Ovary (tissue), 9 donors: Measurements from ENCODE around the gene RIPOR2. TPM values are rescaled to one million over a fixed set of nuclear protein-coding genes. Genes with fewer than 3 reads are reported as not detected.

ENCODE experiments used
- DNase-seq, 5 donors: peaks; one replicate each; pipeline ENCODE4 v3.0.0-alpha.2; 2019 to 2020
- H3K27ac ChIP-seq, 2 donors: fragments of 200-600 bp; one replicate each; pipeline versions ENCODE4 v1.5.1 to v1.8.0; 2019 to 2022
- H3K27me3 ChIP-seq: fragments of 200-600 bp; one replicate; pipeline ENCODE4 v1.8.0; 2022
- H3K36me3 ChIP-seq: fragments of 200-600 bp; sonication (generic); one replicate; pipeline ENCODE4 v1.5.1; 2019
- H3K4me1 ChIP-seq: one replicate; pipeline ENCODE4 v1.8.1; 2013; ENCODE audit warnings: mild to moderate bottlenecking, moderate library complexity; ENCODE audit not compliant: insufficient read depth
- H3K4me3 ChIP-seq: fragments of 200-600 bp; sonication (generic); one replicate; pipeline ENCODE4 v1.5.1; 2017
- H3K9me3 ChIP-seq, 2 donors: fragments of 200-600 bp in 1 of 2; sonication (generic) in 1 of 2; one replicate each; pipeline versions ENCODE4 v1.5.1 to v1.8.1; 2013 to 2019; ENCODE audit warnings: mild to moderate bottlenecking in 1 of 2, moderate library complexity in 1 of 2
- CTCF ChIP-seq, 3 donors: fragments of 450-650 bp in 2 of 3; fragments of 200-600 bp in 1 of 3; IDR thresholded peaks; one replicate each; pipeline versions ENCODE4 v1.5.1 to v1.8.0; 2016 to 2022; ENCODE audit warnings: antibody characterized with exemption in 3 of 3, mild to moderate bottlenecking in 1 of 3
- EP300 ChIP-seq: sonication (generic); formaldehyde crosslinking; IDR thresholded peaks from one replicate; pipeline ENCODE4 v1.6.1; 2017; ENCODE audit warnings: antibody characterized with exemption
- POLR2A ChIP-seq: fragments of 450-650 bp; IDR thresholded peaks from one replicate; pipeline ENCODE4 v1.6.1; 2017; ENCODE audit warnings: antibody characterized with exemption, mild to moderate bottlenecking, moderate library complexity
- WGBS, 3 donors: extraction: QIAGEN DNeasy Blood & Tissue Kit in 1 of 3; methylation state at CpG; one replicate each; pipeline versions ENCODE4 v1.1.5 to v1.1.7; 2013 to 2017; 5-methylcytosine and 5-hydroxymethylcytosine counted together
- intact Hi-C, 4 donors: fragments of 100-400 bp; cut with DNase I; formaldehyde crosslinking; loops; one replicate each; pipeline versions ENCODE4 v1.11.0 to v1.15.1; 2022 to 2023
- polyA plus RNA-seq, 2 donors: library from polyadenylated mRNA; stranded (reverse); fragments of 200-250 nt in 1 of 2; fragments of 350-450 nt in 1 of 2; fragmentation: Illumina TruSeq in 1 of 2; extraction: RNeasy Lipid Tissue Mini Kit (QIAGEN cat#74804) in 1 of 2; gene quantifications; one replicate each; pipeline ENCODE4 v1.2.3, GENCODE V29; 2013 to 2014
- total RNA-seq, 7 donors: library from RNA; depleted of rRNA in 2 of 7; stranded (reverse); fragments of >200 nt in 2 of 7; fragmentation: NEBNext Ultra II Directional in 3 of 7; extraction: Animal tissue kit (Norgen Biotek cat#: 25700) in 3 of 7; gene quantifications; one replicate each; pipeline versions ENCODE4 v1.1.0 to v1.2.4, GENCODE V29; 2016 to 2023
- donor health status: DM: no; HTN: no; CAD: no; lungs with moderate emphysema.
- donor health status: DM: no; HTN: no; CAD: no.
- donor health status: Bipolar disorder and iron deficiency.
- donor health status: DM: yes; HTN: yes; CAD: no.
- donor health status: DM: no; HTN: no; CAD: no.
- donor health status: DM: yes; HTN: yes; CAD: no.

The RIPOR2 gene
- total and polyA plus RNA-seq, 9 donors, result 1.1 to 14.4 (median 4.5) TPM

GRCh38 chr6:24945054-24945453 is 9.3 kb upstream of the RIPOR2 start:
- TF ChIP-seq EP300 (no peak), CTCF (IDR thresholded peaks at IDR 0.05) (no peak), POLR2A (no peak)
- Histone ChIP-seq H3K27ac (no peak overlapping the region), H3K36me3 (no peaks in the 10 kb centered on the region), H3K4me1 (no peaks in the 10 kb centered on the region), H3K9me3 (no peaks in the 10 kb centered on the region), H3K4me3 (no peak overlapping the region), H3K27me3 (no peaks in the 10 kb centered on the region)
- no peak for DNase-seq
- intact Hi-C loops, result no loop called here

GRCh38 chr6:24943774-24944173 is 8.0 kb upstream of the RIPOR2 start:
- H3K27me3 ChIP-seq, result no peaks in the 10 kb centered on the region
- H3K27ac ChIP-seq, result no peak overlapping the region
- DNase-seq, result no peak
- no peak for TF ChIP-seq CTCF (IDR thresholded peaks at IDR 0.05)
- H3K9me3 ChIP-seq, result no peaks in the 10 kb centered on the region
- intact Hi-C loops, result no loop called here
- H3K36me3 ChIP-seq, result no peaks in the 10 kb centered on the region
- WGBS, 3 donors, result 64 to 92% (median 71%) methylated on average over 2 of the region's 2 CpGs
- H3K4me3 ChIP-seq, result no peak overlapping the region
- no peaks in the 10 kb centered on the region for H3K4me1 ChIP-seq

- Histone ChIP-seq H3K27ac (no peak overlapping the region), H3K4me1 (no peaks in the 10 kb centered on the region), H3K4me3 (no peak overlapping the region), H3K36me3 (no peaks in the 10 kb centered on the region), H3K27me3 (no peaks in the 10 kb centered on the region), H3K9me3 (no peaks in the 10 kb centered on the region)
- DNase-seq, result no peak
- intact Hi-C loops, result no loop called here
- WGBS, 3 donors, result 69 to 78% (median 73%) methylated on average over 9 of the region's 9 CpGs
- no peak for TF ChIP-seq EP300
- no peak for TF ChIP-seq CTCF (IDR thresholded peaks at IDR 0.05)
- no peak for TF ChIP-seq POLR2A
These were observed 4.7 kb upstream of the RIPOR2 start for GRCh38 chr6:24940311-24940917.

- DNase-seq, result no peak
- 56 to 71% (median 68%) methylated on average over 5 of the region's 5 CpGs for WGBS, 3 donors
- intact Hi-C loops, result no loop called here
- H3K36me3 ChIP-seq, result no peaks in the 10 kb centered on the region
- TF ChIP-seq CTCF (IDR thresholded peaks at IDR 0.05) (no peak), POLR2A (no peak), EP300 (no peak)
- H3K4me1 ChIP-seq, result no peaks in the 10 kb centered on the region
- no peaks in the 10 kb centered on the region for H3K27me3 ChIP-seq
- no peaks in the 10 kb centered on the region for H3K9me3 ChIP-seq
- no peak overlapping the region for H3K4me3 ChIP-seq
- no peak overlapping the region for H3K27ac ChIP-seq
These were observed 1.0 kb upstream of the RIPOR2 start for GRCh38 chr6:24936641-24937317.
